Measurements from ENCODE around the gene KRT26. TPM values are rescaled to one million over a fixed set of nuclear protein-coding genes. Genes with fewer than 3 reads are reported as not detected.
"Not testable (repeated sequence)": the region's sequence is repeated elsewhere in the genome, so short reads cannot be mapped to it uniquely, and the experiment has no call there.

Gene KRT26
- polyA plus RNA-seq, 2 of the 4 experiments (the other 2 are of a cell fraction), result not detected

DNA sequence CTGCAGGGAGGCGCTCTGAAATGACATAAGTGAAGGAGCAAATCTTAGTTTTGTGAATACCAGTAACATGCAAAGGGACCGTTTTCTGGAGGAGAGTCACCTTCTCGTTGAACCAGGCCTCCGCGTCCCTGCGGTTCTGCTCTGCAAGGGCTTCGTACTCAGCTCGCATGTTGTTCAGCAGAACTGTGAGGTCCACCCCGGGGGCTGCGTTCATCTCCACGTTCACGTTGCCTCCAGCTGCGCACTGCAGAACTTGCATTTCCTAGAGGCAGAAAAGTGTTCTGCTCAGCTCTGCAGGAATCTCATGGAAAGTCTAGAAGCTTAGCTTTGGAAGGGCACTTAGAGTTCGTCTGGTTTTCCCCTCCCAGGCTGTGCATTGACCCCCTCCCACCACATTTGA lies 20.9 kb downstream of the KRT26 start:
- Histone ChIP-seq H3K27ac (no peak overlapping the region), H3K9me3 (peaks cover 5% of the 10 kb centered on the region; the same call in 2 of the 3 replicates), H3K4me3 (no peak overlapping the region), H3K4me1 (no peaks in the 10 kb centered on the region), H3K4me2 (no peak overlapping the region)
- POLR2A ChIA-PET, result no interaction called here
- TF ChIP-seq MAFK (IDR thresholded peaks at IDR 0.05; ENCODE audit: partially characterized antibody) (no peak), NR3C1 (IDR thresholded peaks at IDR 0.05) (no peak), POLR2AphosphoS2 (conservative IDR thresholded peaks at IDR 0.05; ENCODE audit: low read length) (no peak)
- DNase-seq (ENCODE audit: low read depth in 1 of 2, low spot score in 1 of 2), result no peak
- WGBS (ENCODE audit: missing lambda C conversion rate), result 68% methylated on average over 14 of the region's 14 CpGs
- ATAC-seq, result no peak; a peak in 1 of 6 replicates
- no peak for FAIRE-seq
- CTCF ChIA-PET, result interaction anchor here (0.6 to 1.0 kb wide), 2 partner anchors 9 to 108 kb away, joined by 3 read pairs; no protein-coding TSS in a partner anchor

DNA sequence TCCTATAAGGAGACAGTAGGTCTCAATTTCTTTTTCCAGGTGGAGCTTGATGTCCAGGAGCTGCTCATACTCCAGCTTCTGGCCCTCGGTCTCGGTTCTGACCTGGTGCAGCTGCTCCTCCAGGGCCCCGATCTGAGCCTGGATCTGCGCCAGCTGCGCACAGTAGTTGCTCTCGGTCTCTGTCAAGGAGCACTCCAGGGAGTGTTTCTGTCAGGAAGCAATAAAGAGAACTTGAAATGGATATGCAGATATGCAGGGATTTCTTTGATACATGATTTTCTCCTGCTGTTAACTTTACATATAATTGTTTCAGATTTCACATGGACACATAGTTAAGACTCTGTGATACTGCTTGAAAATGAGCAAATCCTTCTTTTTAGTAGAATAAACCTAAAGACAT lies 21.6 kb downstream of the KRT26 start:
- no peak overlapping the region for H3K4me3 ChIP-seq
- no peak for TF ChIP-seq CTCF (IDR thresholded peaks at IDR 0.05)
- TF ChIP-seq, protein P1, sequence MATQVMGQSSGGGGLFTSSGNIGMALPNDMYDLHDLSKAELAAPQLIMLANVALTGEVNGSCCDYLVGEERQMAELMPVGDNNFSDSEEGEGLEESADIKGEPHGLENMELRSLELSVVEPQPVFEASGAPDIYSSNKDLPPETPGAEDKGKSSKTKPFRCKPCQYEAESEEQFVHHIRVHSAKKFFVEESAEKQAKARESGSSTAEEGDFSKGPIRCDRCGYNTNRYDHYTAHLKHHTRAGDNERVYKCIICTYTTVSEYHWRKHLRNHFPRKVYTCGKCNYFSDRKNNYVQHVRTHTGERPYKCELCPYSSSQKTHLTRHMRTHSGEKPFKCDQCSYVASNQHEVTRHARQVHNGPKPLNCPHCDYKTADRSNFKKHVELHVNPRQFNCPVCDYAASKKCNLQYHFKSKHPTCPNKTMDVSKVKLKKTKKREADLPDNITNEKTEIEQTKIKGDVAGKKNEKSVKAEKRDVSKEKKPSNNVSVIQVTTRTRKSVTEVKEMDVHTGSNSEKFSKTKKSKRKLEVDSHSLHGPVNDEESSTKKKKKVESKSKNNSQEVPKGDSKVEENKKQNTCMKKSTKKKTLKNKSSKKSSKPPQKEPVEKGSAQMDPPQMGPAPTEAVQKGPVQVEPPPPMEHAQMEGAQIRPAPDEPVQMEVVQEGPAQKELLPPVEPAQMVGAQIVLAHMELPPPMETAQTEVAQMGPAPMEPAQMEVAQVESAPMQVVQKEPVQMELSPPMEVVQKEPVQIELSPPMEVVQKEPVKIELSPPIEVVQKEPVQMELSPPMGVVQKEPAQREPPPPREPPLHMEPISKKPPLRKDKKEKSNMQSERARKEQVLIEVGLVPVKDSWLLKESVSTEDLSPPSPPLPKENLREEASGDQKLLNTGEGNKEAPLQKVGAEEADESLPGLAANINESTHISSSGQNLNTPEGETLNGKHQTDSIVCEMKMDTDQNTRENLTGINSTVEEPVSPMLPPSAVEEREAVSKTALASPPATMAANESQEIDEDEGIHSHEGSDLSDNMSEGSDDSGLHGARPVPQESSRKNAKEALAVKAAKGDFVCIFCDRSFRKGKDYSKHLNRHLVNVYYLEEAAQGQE (IDR thresholded peaks at IDR 0.05), result no peak
- TF ChIP-seq TFCP2L1 (CRISPR knock-in tag; IDR thresholded peaks at IDR 0.05), result no peak
- no peak for TF ChIP-seq EP300 (IDR thresholded peaks at IDR 0.05)
- TF ChIP-seq KDM5A (IDR thresholded peaks at IDR 0.05), result no peak
- no peak for TF ChIP-seq EHMT2 (IDR thresholded peaks at IDR 0.05; ENCODE audit: low read depth)
- no peak for TF ChIP-seq TP53 (CRISPR knock-in tag; IDR thresholded peaks at IDR 0.05)
- no peak for TF ChIP-seq ATOH8 (CRISPR knock-in tag; IDR thresholded peaks at IDR 0.05; ENCODE audit: low read depth)
- TF ChIP-seq ZSCAN20 (CRISPR knock-in tag; IDR thresholded peaks at IDR 0.05), result no peak
- no peak for TF ChIP-seq CBX8 (IDR thresholded peaks at IDR 0.05)
- no peak for TF ChIP-seq CHD2 (IDR thresholded peaks at IDR 0.05; ENCODE audit: low read length, partially characterized antibody)
- no peak for TF ChIP-seq BHLHE40 (IDR thresholded peaks at IDR 0.05; ENCODE audit: low read depth, low read length)
- no peak for TF ChIP-seq ELK1 (IDR thresholded peaks at IDR 0.05; ENCODE audit: low read depth, low read length)
- TF ChIP-seq ZC3H11A (IDR thresholded peaks at IDR 0.05), result no peak
- no peak for TF ChIP-seq GATA3 (IDR thresholded peaks at IDR 0.05; ENCODE audit: borderline replicate concordance)
- TF ChIP-seq SMC3 (IDR thresholded peaks at IDR 0.05), result no peak
- TF ChIP-seq NR3C1 (IDR thresholded peaks at IDR 0.05), result no peak
- TF ChIP-seq FOXS1 (CRISPR knock-in tag; IDR thresholded peaks at IDR 0.05), result no peak
- TF ChIP-seq RAD21 (conservative IDR thresholded peaks at IDR 0.05 in 1 of 2, IDR thresholded peaks at IDR 0.05 in 1 of 2), result no peak
- no peak for TF ChIP-seq FOSB (CRISPR knock-in tag; IDR thresholded peaks at IDR 0.05)
- ChIA-PET CTCF (interaction anchor here (1.0 kb wide), 1 partner anchor 9 kb away, joined by 3 read pairs; no protein-coding TSS in a partner anchor), POLR2A (interaction anchor here (0.6 kb wide), 1 partner anchor 771 kb away, joined by 4 read pairs; no protein-coding TSS in a partner anchor)
- H3K9me3 ChIP-seq, result peaks cover 5% of the 10 kb centered on the region; the same call in 2 of the 3 replicates
- H3K27ac ChIP-seq, result no peak overlapping the region
- no peaks in the 10 kb centered on the region for H3K4me1 ChIP-seq
- FAIRE-seq, result no peak
- DNase-seq (ENCODE audit: low read depth in 1 of 2, low spot score in 1 of 2), result no peak
- whole genome bisulfite sequencing (ENCODE audit: missing lambda C conversion rate), result 73% methylated on average over 6 of the region's 6 CpGs
- no peak for ATAC-seq
- H3K4me2 ChIP-seq, result no peak overlapping the region

DNA sequence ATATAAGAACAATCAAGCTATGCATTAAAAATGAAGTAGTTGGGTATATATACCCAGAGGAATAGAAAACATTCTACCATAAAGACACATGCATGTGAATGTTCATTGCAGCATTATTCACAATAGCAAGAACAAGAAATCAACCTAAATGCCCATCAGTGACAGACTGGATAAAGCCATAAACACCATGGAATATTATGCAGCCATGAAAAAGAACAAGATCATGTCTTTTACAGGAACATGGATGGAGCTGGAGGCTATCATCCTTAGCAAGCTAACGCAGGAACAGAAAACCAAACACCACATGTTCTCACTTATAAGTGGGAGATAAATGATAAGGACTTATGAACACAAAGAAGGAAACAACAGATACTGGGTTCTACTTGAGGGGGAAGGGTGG lies 23.3 kb downstream of the KRT26 start:
- H3K27ac ChIP-seq; H3K4me2 ChIP-seq; DNase-seq (ENCODE audit: low read depth in 1 of 2, low spot score in 1 of 2); ATAC-seq; POLR2A ChIA-PET; H3K9me3 ChIP-seq; H3K4me1 ChIP-seq; H3K4me3 ChIP-seq: not testable (repeated sequence)
- CTCF ChIA-PET, result interaction anchor here (0.7 kb wide), 2 partner anchors 43 to 988 kb away, joined by 3 to 9 read pairs; no protein-coding TSS in a partner anchor
- WGBS (ENCODE audit: missing lambda C conversion rate), result 0% methylated on average over 1 of the region's 1 CpG
- peak; percentile 95 for FAIRE-seq

Data from A549 (cell line).